ENCODE results near the gene FES.

FES gene

GRCh38 chr15:90862964-90863778 lies 21.1 kb upstream of the FES start:
- no peak for TF ChIP-seq CTCF (IDR thresholded peaks at IDR 0.05; ENCODE audit: extremely low read depth, missing control alignments)
- peak; percentile 4 for DNase-seq (ENCODE audit: low spot score)

- TF ChIP-seq CTCF (IDR thresholded peaks at IDR 0.05; ENCODE audit: extremely low read depth, missing control alignments) = no peak
- DNase-seq (ENCODE audit: low spot score) = no peak
Measured at GRCh38 chr15:90863987-90864386, 20.3 kb upstream of the FES start.

- no peak for TF ChIP-seq CTCF (IDR thresholded peaks at IDR 0.05; ENCODE audit: extremely low read depth, missing control alignments)
- DNase-seq (ENCODE audit: low spot score) = no peak
Measured at GRCh38 chr15:90864507-90864906, 19.8 kb upstream of the FES start.

GRCh38 chr15:90865702-90866101 lies 18.6 kb upstream of the FES start:
- TF ChIP-seq CTCF (IDR thresholded peaks at IDR 0.05; ENCODE audit: extremely low read depth, missing control alignments) = no peak
- no peak for DNase-seq (ENCODE audit: low spot score)

GRCh38 chr15:90866161-90866715 lies 18.1 kb upstream of the FES start:
- TF ChIP-seq CTCF (IDR thresholded peaks at IDR 0.05; ENCODE audit: extremely low read depth, missing control alignments) = no peak
- DNase-seq (ENCODE audit: low spot score) = no peak

GRCh38 chr15:90866800-90867199 lies 17.5 kb upstream of the FES start:
- TF ChIP-seq CTCF (IDR thresholded peaks at IDR 0.05; ENCODE audit: extremely low read depth, missing control alignments) = no peak
- DNase-seq (ENCODE audit: low spot score) = no peak

- DNase-seq (ENCODE audit: low spot score) = no peak
- TF ChIP-seq CTCF (IDR thresholded peaks at IDR 0.05; ENCODE audit: extremely low read depth, missing control alignments) = no peak
Measured at GRCh38 chr15:90868261-90868689, 16.0 kb upstream of the FES start, which contains the start of gene FURIN. Gene FURIN, plus strand, starts transcription at chr15:90868588. Its CDS starts 7,153 bp downstream, at chr15:90875741.
